Fibroblast of skin of abdomen (primary cell): Measurements from ENCODE around the gene REC114.
A peak's percentile ranks its signal among the peaks of the same experiment; 100 is the strongest.

Experiments
- DNase-seq: peaks from one replicate; pipeline ENCODE4 v3.0.0-alpha.2; 2013

The REC114 gene

GRCh38 chr15:73582851-73583379 lies 140.0 kb downstream of the REC114 start:
- no peak for DNase-seq

- no peak for DNase-seq
These were observed 140.6 kb downstream of the REC114 start for GRCh38 chr15:73583544-73583943.

- peak; percentile 31 for DNase-seq
These were observed 141.9 kb downstream of the REC114 start for GRCh38 chr15:73584699-73585420.

- DNase-seq: no peak
These were observed 143.1 kb downstream of the REC114 start for GRCh38 chr15:73585871-73586654.

- DNase-seq: no peak
These were observed 146.8 kb downstream of the REC114 start for GRCh38 chr15:73589766-73590165.

GRCh38 chr15:73590263-73590662 lies 147.3 kb downstream of the REC114 start:
- no peak for DNase-seq

- no peak for DNase-seq
These were observed 150.5 kb downstream of the REC114 start for GRCh38 chr15:73593304-73594074.

- DNase-seq: no peak
These were observed 151.1 kb downstream of the REC114 start for GRCh38 chr15:73594109-73594508.

- no peak for DNase-seq
These were observed 153.2 kb downstream of the REC114 start for GRCh38 chr15:73596174-73596573.

GRCh38 chr15:73597036-73597638 lies 154.2 kb downstream of the REC114 start:
- no peak for DNase-seq

- peak; percentile 79 for DNase-seq
These were observed 155.7 kb downstream of the REC114 start for GRCh38 chr15:73598530-73599160.

GRCh38 chr15:73599934-73600333 lies 157.0 kb downstream of the REC114 start:
- DNase-seq: no peak

- DNase-seq: no peak
These were observed 157.7 kb downstream of the REC114 start for GRCh38 chr15:73600413-73601335.

- DNase-seq: peak; percentile 71
These were observed 158.8 kb downstream of the REC114 start for GRCh38 chr15:73601451-73602445.

- DNase-seq: no peak
These were observed 159.5 kb downstream of the REC114 start for GRCh38 chr15:73602446-73602843.

GRCh38 chr15:73602992-73603391 lies 160.0 kb downstream of the REC114 start:
- no peak for DNase-seq

GRCh38 chr15:73604477-73604876 lies 161.5 kb downstream of the REC114 start:
- no peak for DNase-seq

GRCh38 chr15:73605759-73606436 lies 162.9 kb downstream of the REC114 start:
- DNase-seq: no peak

- DNase-seq: no peak
These were observed 164.4 kb downstream of the REC114 start for GRCh38 chr15:73607405-73607804.
